HG03460 (cell line): ENCODE measurements around the gene STEAP3.
"Not testable (repeated sequence)": the region's sequence is repeated elsewhere in the genome, so short reads cannot be mapped to it uniquely, and the experiment has no call there.

Experiments used
- ATAC-seq: cut with Tn5 transposase; IDR thresholded peaks from one replicate; pipeline ENCODE4 v1.9.1; 2021; ENCODE audit not compliant: unreplicated experiment

Gene STEAP3

GRCh38 chr2:119260646-119261492 is 37.2 kb downstream of the STEAP3 start:
- ATAC-seq, result no peak

- no peak for ATAC-seq
Observed at GRCh38 chr2:119261493-119262225, 38.0 kb downstream of the STEAP3 start.

GRCh38 chr2:119263025-119263424 is 39.4 kb downstream of the STEAP3 start:
- no peak for ATAC-seq

GRCh38 chr2:119263656-119264055 is 40.0 kb downstream of the STEAP3 start:
- no peak for ATAC-seq

- ATAC-seq, result peak; percentile 87
Observed at GRCh38 chr2:119264781-119265692, 41.4 kb downstream of the STEAP3 start.

- no peak for ATAC-seq
Observed at GRCh38 chr2:119265693-119266066, 42.0 kb downstream of the STEAP3 start.

GRCh38 chr2:119266091-119266589 is 42.5 kb downstream of the STEAP3 start:
- no peak for ATAC-seq

GRCh38 chr2:119267604-119268003 is 44.0 kb downstream of the STEAP3 start:
- no peak for ATAC-seq

GRCh38 chr2:119276864-119277263 is 53.2 kb downstream of the STEAP3 start:
- no peak for ATAC-seq

GRCh38 chr2:119278385-119278784 is 54.8 kb downstream of the STEAP3 start:
- ATAC-seq, result not testable (repeated sequence)

- no peak for ATAC-seq
Observed at GRCh38 chr2:119278946-119279345, 55.3 kb downstream of the STEAP3 start.

GRCh38 chr2:119279666-119280065 is 56.0 kb downstream of the STEAP3 start:
- ATAC-seq, result no peak

- no peak for ATAC-seq
Observed at GRCh38 chr2:119280680-119281079, 57.0 kb downstream of the STEAP3 start.

GRCh38 chr2:119282146-119282995 is 58.7 kb downstream of the STEAP3 start:
- no peak for ATAC-seq

- no peak for ATAC-seq
Observed at GRCh38 chr2:119282996-119283511, 59.4 kb downstream of the STEAP3 start.

GRCh38 chr2:119283873-119284331 is 60.3 kb downstream of the STEAP3 start:
- no peak for ATAC-seq

GRCh38 chr2:119286661-119287060 is 63.0 kb downstream of the STEAP3 start:
- no peak for ATAC-seq

GRCh38 chr2:119288576-119288975 is 64.9 kb downstream of the STEAP3 start:
- ATAC-seq, result no peak

GRCh38 chr2:119289093-119289492 is 65.5 kb downstream of the STEAP3 start:
- ATAC-seq, result no peak

GRCh38 chr2:119289642-119290041 is 66.0 kb downstream of the STEAP3 start:
- no peak for ATAC-seq
